GM12878 (cell line): ENCODE results near the gene ZBTB16.

ENCODE experiments used
- BACH1 ChIP-seq: fragments of 450-650 bp; IDR thresholded peaks from 2 replicates; pipeline ENCODE4 v1.6.1; 2017; ENCODE audit warnings: mild to moderate bottlenecking, borderline replicate concordance
- CREB1 ChIP-seq: IDR thresholded peaks from 2 replicates; pipeline ENCODE4 v1.6.1; 2012; ENCODE audit warnings: low read depth, mild to moderate bottlenecking, inconsistent platforms
- SUZ12 ChIP-seq: fragments of 200-600 bp; sonication (generic); IDR thresholded peaks from one replicate; pipeline ENCODE4 v1.6.1; 2018; ENCODE audit warnings: antibody characterized with exemption, mild to moderate bottlenecking; ENCODE audit not compliant: unreplicated experiment
- TARDBP ChIP-seq: IDR thresholded peaks from 2 replicates; pipeline ENCODE4 v1.6.1; 2016; ENCODE audit warnings: borderline replicate concordance
- ZZZ3 ChIP-seq: IDR thresholded peaks from 2 replicates; pipeline ENCODE4 v1.6.1; 2011; ENCODE audit warnings: low read depth; ENCODE audit not compliant: control insufficient read depth, insufficient read length
- TF ChIP-seq, protein P1 (sequence below), 3 experiments: IDR thresholded peaks in 2 of 3; conservative IDR thresholded peaks in 1 of 3; 2 replicates each; pipeline ENCODE4 v1.5.1; 2011; ENCODE audit warnings: low read depth in 3 of 3, low read length in 3 of 3, mild to moderate bottlenecking in 3 of 3, control low read depth in 2 of 3, moderate library complexity in 2 of 3, inconsistent platforms in 1 of 3, mixed read lengths in 1 of 3; ENCODE audit not compliant: control insufficient read depth in 2 of 3, insufficient read depth in 1 of 3; ENCODE audit errors: extremely low read depth in 1 of 3
- TF ChIP-seq, protein P2 (sequence below): IDR thresholded peaks from 2 replicates; pipeline ENCODE4 v1.6.1; 2012; ENCODE audit warnings: mild to moderate bottlenecking, low read depth, low read length

DNA sequence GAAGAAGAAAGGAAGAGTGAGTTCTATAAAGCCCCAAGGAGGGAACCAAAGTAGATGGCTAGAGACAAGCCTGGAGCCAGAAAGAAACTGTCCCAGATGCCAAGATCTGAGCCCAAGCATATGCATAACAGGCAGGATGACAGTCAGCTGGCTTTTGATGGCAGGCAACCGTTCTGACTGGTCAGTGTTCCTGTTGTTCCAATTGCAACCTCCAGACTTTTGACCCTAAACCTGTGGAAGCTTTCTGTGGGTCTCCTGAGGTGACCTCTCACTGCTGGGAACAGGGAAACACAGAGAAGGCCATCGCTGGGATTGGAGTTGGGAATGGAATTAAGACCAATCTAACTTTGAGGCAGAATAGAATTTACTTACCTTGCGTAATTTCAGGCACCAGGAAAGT lies 215.1 kb downstream of the ZBTB16 start:
- TF ChIP-seq BACH1: no peak
- TF ChIP-seq, protein P1, sequence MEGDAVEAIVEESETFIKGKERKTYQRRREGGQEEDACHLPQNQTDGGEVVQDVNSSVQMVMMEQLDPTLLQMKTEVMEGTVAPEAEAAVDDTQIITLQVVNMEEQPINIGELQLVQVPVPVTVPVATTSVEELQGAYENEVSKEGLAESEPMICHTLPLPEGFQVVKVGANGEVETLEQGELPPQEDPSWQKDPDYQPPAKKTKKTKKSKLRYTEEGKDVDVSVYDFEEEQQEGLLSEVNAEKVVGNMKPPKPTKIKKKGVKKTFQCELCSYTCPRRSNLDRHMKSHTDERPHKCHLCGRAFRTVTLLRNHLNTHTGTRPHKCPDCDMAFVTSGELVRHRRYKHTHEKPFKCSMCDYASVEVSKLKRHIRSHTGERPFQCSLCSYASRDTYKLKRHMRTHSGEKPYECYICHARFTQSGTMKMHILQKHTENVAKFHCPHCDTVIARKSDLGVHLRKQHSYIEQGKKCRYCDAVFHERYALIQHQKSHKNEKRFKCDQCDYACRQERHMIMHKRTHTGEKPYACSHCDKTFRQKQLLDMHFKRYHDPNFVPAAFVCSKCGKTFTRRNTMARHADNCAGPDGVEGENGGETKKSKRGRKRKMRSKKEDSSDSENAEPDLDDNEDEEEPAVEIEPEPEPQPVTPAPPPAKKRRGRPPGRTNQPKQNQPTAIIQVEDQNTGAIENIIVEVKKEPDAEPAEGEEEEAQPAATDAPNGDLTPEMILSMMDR (IDR thresholded peaks at IDR 0.05 in 2 of 3, conservative IDR thresholded peaks at IDR 0.05 in 1 of 3; ENCODE audit: control insufficient read depth in 2 of 3, extremely low read depth in 1 of 3, insufficient read depth in 1 of 3, low read depth in 3 of 3, low read length in 3 of 3): no peak
- TF ChIP-seq, protein P2, sequence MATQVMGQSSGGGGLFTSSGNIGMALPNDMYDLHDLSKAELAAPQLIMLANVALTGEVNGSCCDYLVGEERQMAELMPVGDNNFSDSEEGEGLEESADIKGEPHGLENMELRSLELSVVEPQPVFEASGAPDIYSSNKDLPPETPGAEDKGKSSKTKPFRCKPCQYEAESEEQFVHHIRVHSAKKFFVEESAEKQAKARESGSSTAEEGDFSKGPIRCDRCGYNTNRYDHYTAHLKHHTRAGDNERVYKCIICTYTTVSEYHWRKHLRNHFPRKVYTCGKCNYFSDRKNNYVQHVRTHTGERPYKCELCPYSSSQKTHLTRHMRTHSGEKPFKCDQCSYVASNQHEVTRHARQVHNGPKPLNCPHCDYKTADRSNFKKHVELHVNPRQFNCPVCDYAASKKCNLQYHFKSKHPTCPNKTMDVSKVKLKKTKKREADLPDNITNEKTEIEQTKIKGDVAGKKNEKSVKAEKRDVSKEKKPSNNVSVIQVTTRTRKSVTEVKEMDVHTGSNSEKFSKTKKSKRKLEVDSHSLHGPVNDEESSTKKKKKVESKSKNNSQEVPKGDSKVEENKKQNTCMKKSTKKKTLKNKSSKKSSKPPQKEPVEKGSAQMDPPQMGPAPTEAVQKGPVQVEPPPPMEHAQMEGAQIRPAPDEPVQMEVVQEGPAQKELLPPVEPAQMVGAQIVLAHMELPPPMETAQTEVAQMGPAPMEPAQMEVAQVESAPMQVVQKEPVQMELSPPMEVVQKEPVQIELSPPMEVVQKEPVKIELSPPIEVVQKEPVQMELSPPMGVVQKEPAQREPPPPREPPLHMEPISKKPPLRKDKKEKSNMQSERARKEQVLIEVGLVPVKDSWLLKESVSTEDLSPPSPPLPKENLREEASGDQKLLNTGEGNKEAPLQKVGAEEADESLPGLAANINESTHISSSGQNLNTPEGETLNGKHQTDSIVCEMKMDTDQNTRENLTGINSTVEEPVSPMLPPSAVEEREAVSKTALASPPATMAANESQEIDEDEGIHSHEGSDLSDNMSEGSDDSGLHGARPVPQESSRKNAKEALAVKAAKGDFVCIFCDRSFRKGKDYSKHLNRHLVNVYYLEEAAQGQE: no peak
- no peak for TF ChIP-seq CREB1
- TF ChIP-seq SUZ12: no peak
- TF ChIP-seq ZZZ3: no peak
- TF ChIP-seq TARDBP: no peak
